Measurements from ENCODE around the gene SLC6A14. TPM values are rescaled to one million over a fixed set of nuclear protein-coding genes. Genes with fewer than 3 reads are reported as not detected.

SLC6A14 gene
- total and polyA plus RNA-seq, 9 donors = 0.18 to 0.46 TPM; not detected in 7

GRCh38 chrX:116462822-116463221 is 26.4 kb downstream of the SLC6A14 start, which contains the start of gene CT83:
Gene CT83, minus strand, starts transcription at chrX:116462976. Its CDS starts 120 bp downstream, at chrX:116462856.
- intact Hi-C loops (cut with DNase I) = no loop called here
- no peaks in the 10 kb centered on the region for H3K4me1 ChIP-seq (ENCODE audit: insufficient read depth)
- no peak within 1 kb of the TSS for H3K4me3 ChIP-seq
- no peaks in the 10 kb centered on the region for H3K27me3 ChIP-seq
- no peaks in the 10 kb centered on the region for H3K36me3 ChIP-seq
- TF ChIP-seq, protein P1, sequence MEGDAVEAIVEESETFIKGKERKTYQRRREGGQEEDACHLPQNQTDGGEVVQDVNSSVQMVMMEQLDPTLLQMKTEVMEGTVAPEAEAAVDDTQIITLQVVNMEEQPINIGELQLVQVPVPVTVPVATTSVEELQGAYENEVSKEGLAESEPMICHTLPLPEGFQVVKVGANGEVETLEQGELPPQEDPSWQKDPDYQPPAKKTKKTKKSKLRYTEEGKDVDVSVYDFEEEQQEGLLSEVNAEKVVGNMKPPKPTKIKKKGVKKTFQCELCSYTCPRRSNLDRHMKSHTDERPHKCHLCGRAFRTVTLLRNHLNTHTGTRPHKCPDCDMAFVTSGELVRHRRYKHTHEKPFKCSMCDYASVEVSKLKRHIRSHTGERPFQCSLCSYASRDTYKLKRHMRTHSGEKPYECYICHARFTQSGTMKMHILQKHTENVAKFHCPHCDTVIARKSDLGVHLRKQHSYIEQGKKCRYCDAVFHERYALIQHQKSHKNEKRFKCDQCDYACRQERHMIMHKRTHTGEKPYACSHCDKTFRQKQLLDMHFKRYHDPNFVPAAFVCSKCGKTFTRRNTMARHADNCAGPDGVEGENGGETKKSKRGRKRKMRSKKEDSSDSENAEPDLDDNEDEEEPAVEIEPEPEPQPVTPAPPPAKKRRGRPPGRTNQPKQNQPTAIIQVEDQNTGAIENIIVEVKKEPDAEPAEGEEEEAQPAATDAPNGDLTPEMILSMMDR (IDR thresholded peaks at IDR 0.05) = no peak
- TF ChIP-seq EP300 (IDR thresholded peaks at IDR 0.05) (no peak), POLR2A (IDR thresholded peaks at IDR 0.05) (no peak)
- H3K9me3 ChIP-seq = no peaks in the 10 kb centered on the region
- no peak for DNase-seq
- 77 to 80% (median 77%) methylated on average over 18 of the region's 18 CpGs for WGBS, 3 donors
- H3K27ac ChIP-seq = no peak within 1 kb of the TSS

GRCh38 chrX:116480059-116480458 is 43.7 kb downstream of the SLC6A14 start:
- Histone ChIP-seq H3K9me3 (no peaks in the 10 kb centered on the region), H3K4me1 (ENCODE audit: insufficient read depth) (no peaks in the 10 kb centered on the region), H3K4me3 (no peak overlapping the region), H3K36me3 (no peaks in the 10 kb centered on the region), H3K27me3 (no peaks in the 10 kb centered on the region), H3K27ac (no peak overlapping the region)
- DNase-seq = no peak
- intact Hi-C loops (cut with DNase I) = no loop called here
- TF ChIP-seq, protein P1 (IDR thresholded peaks at IDR 0.05) = no peak
- WGBS, 3 donors = 76 to 85% (median 79%) methylated on average over 2 of the region's 2 CpGs

DNA sequence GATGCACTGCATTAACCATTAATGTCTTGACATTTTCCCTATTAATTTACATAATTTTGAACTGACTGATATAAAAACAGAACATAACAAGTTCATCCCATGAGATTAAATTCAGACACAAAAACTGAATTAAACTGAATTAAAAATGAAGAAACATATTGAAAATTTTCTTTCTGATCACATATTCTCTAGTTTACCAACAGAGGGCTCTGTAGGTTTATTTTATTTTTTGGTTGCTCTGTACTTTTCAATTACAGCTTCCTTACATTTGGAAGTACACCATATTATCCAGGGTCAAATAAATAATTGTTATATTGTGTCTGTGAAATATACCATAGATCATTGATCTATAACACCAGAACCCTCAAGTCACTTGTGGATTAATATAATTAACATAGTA is 53.7 kb downstream of the SLC6A14 start:
- intact Hi-C loops (cut with DNase I) = no loop called here
- H3K4me3 ChIP-seq = no peak overlapping the region
- no peaks in the 10 kb centered on the region for H3K9me3 ChIP-seq
- no peaks in the 10 kb centered on the region for H3K27me3 ChIP-seq
- no peak overlapping the region for H3K27ac ChIP-seq
- TF ChIP-seq POLR2A (IDR thresholded peaks at IDR 0.05) = no peak
- TF ChIP-seq, protein P1 (IDR thresholded peaks at IDR 0.05) = no peak
- no peak for TF ChIP-seq EP300 (IDR thresholded peaks at IDR 0.05)
- DNase-seq = no peak
- H3K36me3 ChIP-seq = no peaks in the 10 kb centered on the region
- H3K4me1 ChIP-seq (ENCODE audit: insufficient read depth) = no peaks in the 10 kb centered on the region

GRCh38 chrX:116493271-116493670 is 56.9 kb downstream of the SLC6A14 start:
- intact Hi-C loops (cut with DNase I) = no loop called here
- 32 to 42% (median 38%) methylated on average over 2 of the region's 2 CpGs for WGBS, 3 donors
- Histone ChIP-seq H3K27ac (no peak overlapping the region), H3K27me3 (no peaks in the 10 kb centered on the region), H3K4me3 (no peak overlapping the region), H3K36me3 (no peaks in the 10 kb centered on the region), H3K9me3 (no peaks in the 10 kb centered on the region), H3K4me1 (ENCODE audit: insufficient read depth) (no peaks in the 10 kb centered on the region)
- TF ChIP-seq POLR2A (IDR thresholded peaks at IDR 0.05) = no peak
- TF ChIP-seq, protein P1 (IDR thresholded peaks at IDR 0.05) = no peak
- TF ChIP-seq EP300 (IDR thresholded peaks at IDR 0.05) = no peak
- no peak for DNase-seq

DNA sequence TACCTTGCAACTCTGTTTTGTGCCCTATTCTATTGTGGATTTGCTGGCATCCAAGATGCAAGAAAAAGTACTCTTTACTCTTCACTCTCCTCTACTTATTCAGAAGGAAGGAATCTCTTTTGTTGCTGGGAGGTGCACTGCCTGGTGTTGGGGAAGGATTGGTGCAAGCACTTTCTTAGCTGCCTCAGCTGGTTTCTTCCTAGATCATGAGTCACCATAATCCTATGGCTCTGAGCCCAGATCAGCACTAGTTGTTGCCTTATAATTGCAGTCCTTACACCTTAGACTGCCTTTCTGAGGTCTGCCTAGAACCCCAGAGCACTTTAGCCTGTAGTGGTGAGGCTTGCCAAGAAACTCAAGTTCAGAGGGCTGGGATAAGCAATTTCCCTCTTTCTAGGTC is 63.4 kb downstream of the SLC6A14 start:
- H3K9me3 ChIP-seq = no peaks in the 10 kb centered on the region
- intact Hi-C loops (cut with DNase I) = no loop called here
- TF ChIP-seq POLR2A (IDR thresholded peaks at IDR 0.05) (no peak), EP300 (IDR thresholded peaks at IDR 0.05) (no peak)
- TF ChIP-seq, protein P1 (IDR thresholded peaks at IDR 0.05) = no peak

More for the DNA sequence above, 63.4 kb downstream of the SLC6A14 start:
- Histone ChIP-seq H3K4me1 (ENCODE audit: insufficient read depth) (no peaks in the 10 kb centered on the region), H3K27ac (no peak overlapping the region), H3K27me3 (no peaks in the 10 kb centered on the region), H3K4me3 (no peak overlapping the region), H3K36me3 (no peaks in the 10 kb centered on the region)
- no peak for DNase-seq
